Transverse colon (tissue), 4 donors: ENCODE data around the gene FBN3. TPM values are rescaled to one million over a fixed set of nuclear protein-coding genes. Genes with fewer than 3 reads are reported as not detected.

Experiments used
- DNase-seq: peaks from one replicate; pipeline ENCODE4 v3.0.0-alpha.2; 2019
- H3K27ac ChIP-seq, 4 donors: fragments of 200-600 bp; sonication (generic); 2 replicates each; pipeline ENCODE4 v1.5.1; 2016 to 2018; ENCODE audit warnings: inconsistent platforms in 4 of 4
- H3K27me3 ChIP-seq: fragments of 200-600 bp; sonication (generic); 2 replicates; pipeline ENCODE4 v1.5.1; 2017; ENCODE audit warnings: inconsistent platforms
- H3K36me3 ChIP-seq, 4 donors: fragments of 200-600 bp; sonication (generic); 2 replicates each; pipeline ENCODE4 v1.5.1; 2017 to 2019; ENCODE audit warnings: inconsistent platforms in 4 of 4
- H3K4me1 ChIP-seq, 4 donors: fragments of 200-600 bp; sonication (generic); 2 replicates each; pipeline ENCODE4 v1.5.1; 2017 to 2020; ENCODE audit warnings: inconsistent platforms in 4 of 4
- H3K4me3 ChIP-seq, 4 donors: fragments of 200-600 bp; sonication (generic); 1 replicate in 1 of 4; 2 replicates in 3 of 4; pipeline versions ENCODE4 v1.5.1 to v1.6.1; 2017 to 2019; ENCODE audit warnings: inconsistent platforms in 4 of 4
- H3K9me3 ChIP-seq, 2 donors: fragments of 200-600 bp; sonication (generic); 2 replicates each; pipeline ENCODE4 v1.5.1; 2017 to 2019; ENCODE audit warnings: inconsistent platforms in 2 of 2
- CTCF ChIP-seq, 5 experiments: fragments of 200-600 bp in 3 of 5; fragments of 450-650 bp in 2 of 5; sonication (generic) in 3 of 5; IDR thresholded peaks; 1 replicate in 2 of 5; 2 replicates in 3 of 5; pipeline ENCODE4 v1.5.1; 2016 to 2017; ENCODE audit warnings: antibody characterized with exemption in 5 of 5, inconsistent platforms in 3 of 5, mild to moderate bottlenecking in 2 of 5, moderate library complexity in 1 of 5
- EP300 ChIP-seq: sonication (generic); formaldehyde crosslinking; IDR thresholded peaks from one replicate; pipeline ENCODE4 v1.6.1; 2017; ENCODE audit warnings: antibody characterized with exemption, low read depth
- POLR2A ChIP-seq: fragments of 450-650 bp; IDR thresholded peaks from one replicate; pipeline ENCODE4 v1.6.1; 2016; ENCODE audit warnings: antibody characterized with exemption, mild to moderate bottlenecking, moderate library complexity
- POLR2AphosphoS5 ChIP-seq, 3 donors: sonication (generic); formaldehyde crosslinking; IDR thresholded peaks; one replicate each; pipeline ENCODE4 v1.6.1; 2016; ENCODE audit warnings: antibody characterized with exemption in 3 of 3
- WGBS, 2 donors: methylation state at CpG; one replicate each; pipeline ENCODE4 v1.1.5; 2018; ENCODE audit warnings: low coverage in 1 of 2; 5-methylcytosine and 5-hydroxymethylcytosine counted together
- in situ Hi-C, 4 donors: fragments of 200-750 bp; cut with MboI; loops; one replicate each; pipeline versions ENCODE4 v1.15.0 to v1.15.1; 2017; ENCODE audit warnings: low sequenced_read_pairs in 3 of 4, low pct_ligation_motif_present in 1 of 4, low pct_unique_long_range_greater_than_20kb in 1 of 4
- intact Hi-C: fragments of 100-400 bp; cut with DNase I; formaldehyde crosslinking; loops from one replicate; pipeline ENCODE4 v1.15.1; 2023; ENCODE audit warnings: low total_unique reads
- total RNA-seq, 4 donors: library from RNA; depleted of rRNA; stranded (reverse); fragments of >200 nt; gene quantifications; one replicate each; pipeline ENCODE4 v1.1.0, GENCODE V29; 2016

The FBN3 gene
- total RNA-seq, 4 donors from 2014 or later = not detected

- in situ Hi-C loops = no loop called here
- no peak for DNase-seq
- intact Hi-C loops = no loop called here
- WGBS, 2 donors = 92% methylated on average over 32 of the region's 32 CpGs; no CpG with 5 or more reads in 1 of the 2 donors
- Histone ChIP-seq H3K27me3 (no peaks in the 10 kb centered on the region), H3K4me1 (no peaks in the 10 kb centered on the region), H3K36me3 (no peaks in the 10 kb centered on the region), H3K9me3 (no peaks in the 10 kb centered on the region), H3K27ac (no peak overlapping the region), H3K4me3 (no peak overlapping the region)
- no peak for TF ChIP-seq POLR2A
- no peak for TF ChIP-seq CTCF (IDR thresholded peaks at IDR 0.05)
- no peak for TF ChIP-seq EP300
- no peak for TF ChIP-seq POLR2AphosphoS5 (IDR thresholded peaks at IDR 0.05)
Measured at GRCh38 chr19:8135946-8136618, 13.3 kb downstream of the FBN3 start.

- intact Hi-C loops = no loop called here
Measured at GRCh38 chr19:8132858-8133458, 16.4 kb downstream of the FBN3 start.

DNA sequence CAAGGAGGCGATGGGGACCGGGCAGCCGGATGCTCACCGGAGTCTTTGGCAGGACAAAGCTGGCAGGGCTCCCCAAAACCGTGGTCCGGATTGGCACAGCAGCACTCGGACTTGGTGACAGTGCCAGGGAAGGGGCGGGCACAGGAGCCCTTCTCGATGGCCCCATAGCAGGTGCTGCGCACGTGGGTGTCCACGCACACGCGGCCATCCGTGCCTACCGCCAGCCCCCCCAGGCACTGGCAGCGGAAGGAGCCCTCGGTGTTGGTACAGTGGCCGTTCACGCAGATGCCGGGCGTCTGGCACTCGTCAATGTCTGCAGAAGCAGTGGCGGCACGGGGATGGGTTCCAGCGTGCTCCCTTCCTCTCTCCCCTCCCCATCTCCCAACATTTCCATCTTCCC is 17.9 kb downstream of the FBN3 start:
- 71% methylated on average over 18 of the region's 26 CpGs; no CpG with 5 or more reads in 1 of the 2 donors for WGBS, 2 donors
- in situ Hi-C loops (no loop called here), intact Hi-C loops (no loop called here)

More at GRCh38 chr19:8132858-8133458, 16.4 kb downstream of the FBN3 start:
- DNase-seq = no peak
- no peaks in the 10 kb centered on the region for H3K36me3 ChIP-seq
- no peaks in the 10 kb centered on the region for H3K9me3 ChIP-seq
- no peaks in the 10 kb centered on the region for H3K4me1 ChIP-seq
- H3K27ac ChIP-seq = no peak overlapping the region
- 33 to 74% methylated on average over 2 to 20 of the region's 20 CpGs for WGBS, 2 donors
- no peak overlapping the region for H3K4me3 ChIP-seq
- H3K27me3 ChIP-seq = no peaks in the 10 kb centered on the region
- TF ChIP-seq CTCF (IDR thresholded peaks at IDR 0.05) (no peak), POLR2A (no peak), POLR2AphosphoS5 (IDR thresholded peaks at IDR 0.05) (no peak), EP300 (no peak)
- in situ Hi-C loops = no loop called here

More for the DNA sequence above, 17.9 kb downstream of the FBN3 start:
- no peak for TF ChIP-seq EP300
- peak in 1 of 3 donors; percentile 8 for TF ChIP-seq POLR2AphosphoS5 (IDR thresholded peaks at IDR 0.05)
- TF ChIP-seq CTCF (IDR thresholded peaks at IDR 0.05) = no peak
- no peaks in the 10 kb centered on the region for H3K36me3 ChIP-seq
- H3K27me3 ChIP-seq = no peaks in the 10 kb centered on the region
- H3K4me3 ChIP-seq = no peak overlapping the region
- H3K4me1 ChIP-seq = no peaks in the 10 kb centered on the region
- H3K9me3 ChIP-seq = no peaks in the 10 kb centered on the region
- no peak for DNase-seq
- no peak overlapping the region for H3K27ac ChIP-seq
